GM12872 (cell line): ENCODE data around the gene CHRNE.

ENCODE experiments used
- TF ChIP-seq, protein P1 (sequence below): IDR thresholded peaks from 3 replicates; pipeline ENCODE4 v1.5.1; 2011; ENCODE audit warnings: low read depth, mild to moderate bottlenecking, low read length, moderate library complexity; ENCODE audit not compliant: insufficient read depth

Gene CHRNE

DNA sequence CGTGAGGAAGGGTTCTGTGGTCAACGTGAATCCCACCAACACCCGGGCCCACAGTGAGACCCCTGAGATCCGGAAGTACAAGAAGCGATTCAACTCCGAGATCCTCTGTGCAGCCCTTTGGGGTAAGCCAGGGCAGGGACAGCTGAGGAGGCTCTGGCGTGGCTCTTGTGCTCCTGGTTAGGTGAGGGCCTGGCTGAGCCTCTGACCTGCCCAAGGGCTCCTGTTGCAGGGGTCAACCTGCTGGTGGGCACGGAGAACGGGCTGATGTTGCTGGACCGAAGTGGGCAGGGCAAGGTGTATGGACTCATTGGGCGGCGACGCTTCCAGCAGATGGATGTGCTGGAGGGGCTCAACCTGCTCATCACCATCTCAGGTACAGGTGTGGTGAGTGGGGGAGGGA is 7.8 kb downstream of the CHRNE start:
- TF ChIP-seq, protein P1, sequence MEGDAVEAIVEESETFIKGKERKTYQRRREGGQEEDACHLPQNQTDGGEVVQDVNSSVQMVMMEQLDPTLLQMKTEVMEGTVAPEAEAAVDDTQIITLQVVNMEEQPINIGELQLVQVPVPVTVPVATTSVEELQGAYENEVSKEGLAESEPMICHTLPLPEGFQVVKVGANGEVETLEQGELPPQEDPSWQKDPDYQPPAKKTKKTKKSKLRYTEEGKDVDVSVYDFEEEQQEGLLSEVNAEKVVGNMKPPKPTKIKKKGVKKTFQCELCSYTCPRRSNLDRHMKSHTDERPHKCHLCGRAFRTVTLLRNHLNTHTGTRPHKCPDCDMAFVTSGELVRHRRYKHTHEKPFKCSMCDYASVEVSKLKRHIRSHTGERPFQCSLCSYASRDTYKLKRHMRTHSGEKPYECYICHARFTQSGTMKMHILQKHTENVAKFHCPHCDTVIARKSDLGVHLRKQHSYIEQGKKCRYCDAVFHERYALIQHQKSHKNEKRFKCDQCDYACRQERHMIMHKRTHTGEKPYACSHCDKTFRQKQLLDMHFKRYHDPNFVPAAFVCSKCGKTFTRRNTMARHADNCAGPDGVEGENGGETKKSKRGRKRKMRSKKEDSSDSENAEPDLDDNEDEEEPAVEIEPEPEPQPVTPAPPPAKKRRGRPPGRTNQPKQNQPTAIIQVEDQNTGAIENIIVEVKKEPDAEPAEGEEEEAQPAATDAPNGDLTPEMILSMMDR = no peak

DNA sequence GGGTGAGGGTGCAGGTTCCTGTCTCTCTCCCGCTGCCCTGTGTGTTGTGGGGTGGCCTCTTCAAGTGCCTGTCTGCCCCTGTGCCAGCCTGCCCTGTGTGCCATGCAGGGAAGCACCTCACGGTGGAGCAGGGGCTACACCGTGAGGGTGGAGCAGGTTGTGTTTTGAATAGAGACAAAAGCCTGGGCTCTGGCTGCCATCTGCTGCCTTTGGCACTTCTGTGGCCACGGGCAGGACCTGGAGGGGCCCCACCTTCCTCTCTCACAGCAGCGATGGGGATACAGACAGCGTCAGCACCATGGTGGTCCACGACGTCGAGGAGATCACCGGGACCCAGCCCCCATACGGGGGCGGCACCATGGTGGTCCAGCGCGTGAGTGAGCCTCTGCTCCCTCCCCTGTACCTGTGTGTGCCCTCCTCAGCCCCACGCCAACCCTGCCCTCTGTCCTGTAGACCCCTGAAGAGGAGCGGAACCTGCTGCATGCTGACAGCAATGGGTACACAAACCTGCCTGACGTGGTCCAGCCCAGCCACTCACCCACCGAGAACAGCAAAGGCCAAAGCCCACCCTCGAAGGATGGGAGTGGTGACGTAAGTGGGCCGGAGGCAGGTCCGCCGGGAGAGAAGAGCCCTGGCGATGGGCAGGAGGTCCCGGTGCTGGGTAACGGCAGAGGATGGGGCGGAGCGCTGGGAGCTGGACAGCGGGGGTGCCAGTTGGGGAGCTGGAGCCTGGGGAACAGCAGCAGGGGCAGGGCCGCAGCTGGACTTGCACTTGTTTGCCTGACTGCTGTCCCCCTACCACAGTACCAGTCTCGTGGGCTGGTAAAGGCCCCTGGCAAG is 9.0 kb downstream of the CHRNE start:
- TF ChIP-seq, protein P1 = no peak

DNA sequence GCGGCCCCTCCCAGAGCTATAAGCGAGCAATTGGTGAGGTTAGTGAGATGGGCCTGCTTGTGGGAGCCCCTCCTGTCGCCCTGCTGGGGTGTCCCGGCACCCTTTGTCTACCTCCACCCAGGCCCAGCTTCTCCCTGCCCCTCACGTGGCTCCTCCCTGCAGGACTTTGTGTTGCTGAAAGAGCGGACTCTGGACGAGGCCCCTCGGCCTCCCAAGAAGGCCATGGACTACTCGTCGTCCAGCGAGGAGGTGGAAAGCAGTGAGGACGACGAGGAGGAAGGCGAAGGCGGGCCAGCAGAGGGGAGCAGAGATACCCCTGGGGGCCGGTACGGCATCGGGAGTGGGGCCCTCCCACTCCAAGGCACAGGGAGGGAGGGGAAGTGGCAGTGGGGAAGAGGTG is 9.6 kb downstream of the CHRNE start:
- TF ChIP-seq, protein P1 = no peak

DNA sequence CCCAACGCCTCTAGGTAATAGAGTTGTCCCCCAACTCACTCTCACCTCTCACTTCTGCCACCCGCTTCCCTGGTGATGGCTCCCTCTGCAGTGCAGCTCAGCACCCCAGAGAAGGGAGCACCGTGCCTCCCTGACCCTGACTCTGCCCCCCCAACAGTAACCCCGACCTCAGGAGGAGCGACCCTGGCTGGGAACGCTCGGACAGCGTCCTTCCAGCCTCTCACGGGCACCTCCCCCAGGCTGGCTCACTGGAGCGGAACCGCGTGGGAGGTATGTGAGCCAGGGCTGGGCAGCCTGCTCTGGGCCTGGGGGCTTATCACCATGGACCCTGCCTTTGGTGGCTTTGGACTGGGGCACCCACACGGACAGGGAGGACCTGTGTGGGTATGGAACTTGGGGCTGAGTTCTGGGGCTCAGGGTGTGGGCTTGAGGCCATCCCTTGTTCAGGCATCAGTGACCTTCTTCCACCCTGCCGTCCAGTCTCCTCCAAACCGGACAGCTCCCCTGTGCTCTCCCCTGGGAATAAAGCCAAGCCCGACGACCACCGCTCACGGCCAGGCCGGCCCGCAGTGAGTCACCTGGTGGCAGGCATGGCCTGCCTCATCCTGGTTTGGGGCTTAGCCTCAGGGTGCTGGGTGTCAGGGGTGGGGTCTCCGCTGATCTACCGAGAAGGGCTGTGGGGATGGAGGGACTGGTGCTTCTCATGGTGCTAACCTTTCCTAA is 10.2 kb downstream of the CHRNE start:
- TF ChIP-seq, protein P1 = no peak

DNA sequence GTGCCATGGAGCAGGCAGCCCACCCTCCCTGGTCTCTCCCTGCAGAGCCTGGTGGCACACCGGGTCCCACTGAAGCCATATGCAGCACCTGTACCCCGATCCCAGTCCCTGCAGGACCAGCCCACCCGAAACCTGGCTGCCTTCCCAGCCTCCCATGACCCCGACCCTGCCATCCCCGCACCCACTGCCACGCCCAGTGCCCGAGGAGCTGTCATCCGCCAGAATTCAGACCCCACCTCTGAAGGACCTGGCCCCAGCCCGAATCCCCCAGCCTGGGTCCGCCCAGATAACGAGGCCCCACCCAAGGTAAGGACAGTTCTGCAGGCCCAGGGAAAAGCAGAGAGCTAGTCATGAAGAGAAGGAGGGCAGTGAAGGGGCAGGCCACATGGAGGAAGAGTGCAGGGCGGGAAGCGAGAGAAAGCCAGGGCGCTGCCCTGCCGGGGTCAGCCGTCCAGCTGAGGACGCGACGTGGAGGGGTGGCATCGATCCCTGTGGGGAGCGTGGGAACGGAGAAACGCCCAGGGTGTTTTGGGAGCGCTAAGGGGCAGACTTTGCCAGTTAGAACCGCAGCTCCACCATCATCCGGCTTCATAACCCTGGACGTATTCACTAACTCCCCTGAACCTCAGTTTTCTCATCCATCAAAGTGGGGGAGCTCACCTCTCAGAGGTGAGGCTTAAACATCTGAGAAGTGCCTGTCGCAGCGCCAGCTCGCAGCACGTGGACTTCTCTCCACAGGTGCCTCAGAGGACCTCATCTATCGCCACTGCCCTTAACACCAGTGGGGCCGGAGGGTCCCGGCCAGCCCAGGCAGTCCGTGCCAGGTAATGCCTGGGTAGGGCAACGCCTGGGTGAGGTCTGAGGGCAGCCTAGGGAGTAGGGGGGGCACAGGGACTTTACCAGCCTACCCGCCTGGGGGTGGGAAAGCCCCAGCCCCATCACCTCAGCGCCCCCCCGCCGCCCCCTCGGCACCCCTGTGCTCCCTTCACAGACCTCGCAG is 11.2 kb downstream of the CHRNE start:
- TF ChIP-seq, protein P1 = no peak

DNA sequence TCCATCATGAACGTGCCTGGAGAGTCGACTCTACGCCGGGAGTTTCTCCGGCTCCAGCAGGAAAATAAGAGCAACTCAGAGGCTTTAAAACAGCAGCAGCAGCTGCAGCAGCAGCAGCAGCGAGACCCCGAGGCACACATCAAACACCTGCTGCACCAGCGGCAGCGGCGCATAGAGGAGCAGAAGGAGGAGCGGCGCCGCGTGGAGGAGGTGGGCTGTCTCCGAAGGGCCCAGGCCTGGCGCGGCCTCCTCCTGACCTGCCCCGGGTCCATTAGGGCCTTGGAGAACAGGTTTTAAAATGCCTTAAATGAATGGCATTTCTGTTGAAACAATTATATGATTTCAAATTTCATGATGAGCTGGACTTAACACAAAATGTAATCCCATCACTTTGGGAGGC is 15.3 kb downstream of the CHRNE start:
- TF ChIP-seq, protein P1 = no peak
